COR-L47 (cell line): Measurements from ENCODE around the gene LTBP1.
"Not testable (repeated sequence)": the region's sequence is repeated elsewhere in the genome, so short reads cannot be mapped to it uniquely, and the experiment has no call there.

Source experiments
- DNase-seq: peaks from one replicate; lab custom pipeline; 2025; lab: John Stamatoyannopoulos, UW

LTBP1 gene

GRCh38 chr2:33047939-33048338 lies 101.2 kb downstream of the LTBP1 start:
- no peak for DNase-seq

GRCh38 chr2:33051586-33052360 lies 105.0 kb downstream of the LTBP1 start:
- DNase-seq, result no peak

- DNase-seq, result no peak
Observed at GRCh38 chr2:33052361-33052735, 105.6 kb downstream of the LTBP1 start.

GRCh38 chr2:33052795-33053194 lies 106.0 kb downstream of the LTBP1 start:
- not testable (repeated sequence) for DNase-seq

- no peak for DNase-seq
Observed at GRCh38 chr2:33056170-33056569, 109.4 kb downstream of the LTBP1 start.

GRCh38 chr2:33057307-33058028 lies 110.7 kb downstream of the LTBP1 start:
- not testable (repeated sequence) for DNase-seq

GRCh38 chr2:33058716-33059470 lies 112.1 kb downstream of the LTBP1 start:
- no peak for DNase-seq

GRCh38 chr2:33059471-33060156 lies 112.9 kb downstream of the LTBP1 start:
- DNase-seq, result no peak

GRCh38 chr2:33060405-33060804 lies 113.7 kb downstream of the LTBP1 start:
- DNase-seq, result no peak

- DNase-seq, result no peak
Observed at GRCh38 chr2:33062665-33063250, 116.0 kb downstream of the LTBP1 start.

- DNase-seq, result no peak
Observed at GRCh38 chr2:33064349-33064801, 117.6 kb downstream of the LTBP1 start.

GRCh38 chr2:33067598-33067997 lies 120.8 kb downstream of the LTBP1 start:
- no peak for DNase-seq

- DNase-seq, result no peak
Observed at GRCh38 chr2:33068261-33068660, 121.5 kb downstream of the LTBP1 start.

GRCh38 chr2:33069894-33070651 lies 123.3 kb downstream of the LTBP1 start:
- no peak for DNase-seq

- DNase-seq, result peak; percentile 3
Observed at GRCh38 chr2:33071591-33071990, 124.8 kb downstream of the LTBP1 start.

GRCh38 chr2:33072614-33073013 lies 125.9 kb downstream of the LTBP1 start:
- DNase-seq, result no peak

GRCh38 chr2:33073018-33073417 lies 126.3 kb downstream of the LTBP1 start:
- DNase-seq, result no peak

- no peak for DNase-seq
Observed at GRCh38 chr2:33074197-33074596, 127.4 kb downstream of the LTBP1 start.

GRCh38 chr2:33077311-33077710 lies 130.6 kb downstream of the LTBP1 start:
- no peak for DNase-seq

GRCh38 chr2:33077844-33078243 lies 131.1 kb downstream of the LTBP1 start:
- no peak for DNase-seq

GRCh38 chr2:33081691-33082090 lies 134.9 kb downstream of the LTBP1 start:
- no peak for DNase-seq
